ENCODE data around the gene SYNE1. TPM values are rescaled to one million over a fixed set of nuclear protein-coding genes. Genes with fewer than 3 reads are reported as not detected.

SYNE1 gene
- total and polyA plus RNA-seq, 2 of the 8 experiments (the other 6 are each of a cell fraction or from before 2014, with no cell fraction given) = 2.8 to 5.5 TPM

GRCh38 chr6:152170702-152171667 is 466.2 kb downstream of the SYNE1 start (continued):
- TF ChIP-seq BCL11A (IDR thresholded peaks at IDR 0.05; ENCODE audit: low read depth in 2 of 2, low read length in 2 of 2) = no peak
- no peak for TF ChIP-seq CBX5 (IDR thresholded peaks at IDR 0.05; ENCODE audit: low read depth, low read length)
- TF ChIP-seq SIN3A (conservative IDR thresholded peaks at IDR 0.05 in 1 of 2, IDR thresholded peaks at IDR 0.05 in 1 of 2; ENCODE audit: low read depth in 1 of 2, low read length in 2 of 2) = no peak
- TF ChIP-seq POLR2A (IDR thresholded peaks at IDR 0.05; ENCODE audit: control extremely low read depth in 1 of 2, low read depth in 2 of 2, low read length in 2 of 2) = no peak
- TF ChIP-seq TCF12 (IDR thresholded peaks at IDR 0.05; ENCODE audit: low read depth, low read length) = no peak
- TF ChIP-seq YY1 (IDR thresholded peaks at IDR 0.05; ENCODE audit: low read depth, low read length) = no peak
- no peak for TF ChIP-seq KDM4A (IDR thresholded peaks at IDR 0.05; ENCODE audit: low read depth, low read length, severe bottlenecking)

Data from H1 (cell line).